Thoracic aorta (tissue), 2 donors: ENCODE data around the gene PCSK4. TPM values are rescaled to one million over a fixed set of nuclear protein-coding genes. Genes with fewer than 3 reads are reported as not detected.

Experiments
- ATAC-seq: fragments of 150-250 bp; one replicate; pipeline ENCODE4 v1.8.0; 2017; ENCODE audit warnings: low read depth; ENCODE audit not compliant: insufficient number of reproducible peaks, low FRiP score
- DNase-seq: peaks from one replicate; pipeline ENCODE4 v3.0.0-alpha.2; 2020; ENCODE audit warnings: low spot score
- H3K27ac ChIP-seq, 2 donors: fragments of 200-600 bp; sonication (generic); 1 replicate in 1 of 2; 2 replicates in 1 of 2; pipeline ENCODE4 v1.5.1; 2016; ENCODE audit warnings: mild to moderate bottlenecking in 2 of 2, moderate library complexity in 2 of 2
- H3K27me3 ChIP-seq: fragments of 200-600 bp; sonication (generic); replicated peaks from 2 replicates; pipeline ENCODE4 v1.6.0; 2016; ENCODE audit warnings: mild to moderate bottlenecking; ENCODE audit not compliant: insufficient read depth
- H3K36me3 ChIP-seq: fragments of 200-600 bp; sonication (generic); one replicate; pipeline ENCODE4 v1.5.1; 2016
- H3K4me1 ChIP-seq, 2 donors: fragments of 200-600 bp; sonication (generic); 1 replicate in 1 of 2; 2 replicates in 1 of 2; pipeline versions ENCODE4 v1.5.1 to v1.6.0; 2016; ENCODE audit warnings: low read depth in 2 of 2, mild to moderate bottlenecking in 1 of 2; ENCODE audit not compliant: control insufficient read depth in 1 of 2
- H3K4me3 ChIP-seq: fragments of 200-600 bp; sonication (generic); 2 replicates; pipeline ENCODE4 v1.5.1; 2016; ENCODE audit warnings: mild to moderate bottlenecking
- H3K9me3 ChIP-seq: fragments of 200-600 bp; sonication (generic); 2 replicates; pipeline ENCODE4 v1.5.1; 2016
- CTCF ChIP-seq: fragments of 200-600 bp; sonication (generic); IDR thresholded peaks from one replicate; pipeline ENCODE4 v1.5.1; 2019; ENCODE audit warnings: antibody characterized with exemption
- total RNA-seq, 2 donors: library from RNA; depleted of rRNA; stranded (reverse); fragments of >200 nt; gene quantifications; one replicate each; pipeline versions ENCODE4 v1.1.0 to v1.2.3, GENCODE V29; 2016

Gene PCSK4
- total RNA-seq, 2 donors from 2014 or later = 0.56 to 0.68 TPM

GRCh38 chr19:1452802-1453524 is 37.2 kb downstream of the PCSK4 start:
- no peaks in the 10 kb centered on the region for H3K36me3 ChIP-seq
- H3K27me3 ChIP-seq = peaks cover 17% of the 10 kb centered on the region
- no peak overlapping the region for H3K27ac ChIP-seq
- H3K9me3 ChIP-seq = no peaks in the 10 kb centered on the region
- no peak for TF ChIP-seq CTCF
- no peak for DNase-seq
- no peak for ATAC-seq
- H3K4me1 ChIP-seq = peaks cover 10 to 36% of the 10 kb centered on the region in 2 donors
- no peak overlapping the region for H3K4me3 ChIP-seq

GRCh38 chr19:1451916-1452801 is 38.0 kb downstream of the PCSK4 start:
- DNase-seq (no peak), ATAC-seq (no peak)
- Histone ChIP-seq H3K4me3 (no peak overlapping the region), H3K4me1 (peaks cover 10 to 36% of the 10 kb centered on the region in 2 donors), H3K9me3 (no peaks in the 10 kb centered on the region), H3K36me3 (no peaks in the 10 kb centered on the region), H3K27me3 (peaks cover 17% of the 10 kb centered on the region), H3K27ac (no peak overlapping the region)
- no peak for TF ChIP-seq CTCF

GRCh38 chr19:1450735-1451731 is 39.1 kb downstream of the PCSK4 start:
- Histone ChIP-seq H3K9me3 (no peaks in the 10 kb centered on the region), H3K27me3 (peaks cover 17% of the 10 kb centered on the region), H3K4me1 (peaks cover 14 to 37% of the 10 kb centered on the region in 2 donors), H3K27ac (no peak overlapping the region), H3K4me3 (no peak overlapping the region), H3K36me3 (no peaks in the 10 kb centered on the region)
- no peak for TF ChIP-seq CTCF
- DNase-seq (no peak), ATAC-seq (no peak)

GRCh38 chr19:1449467-1450442 is 40.4 kb downstream of the PCSK4 start, which contains the start of gene APC2:
Gene APC2, plus strand, starts transcription at chr19:1450121. Its CDS starts 2,881 bp downstream, at chr19:1453002.
- no peak within 1 kb of the TSS for H3K4me3 ChIP-seq
- no peak for ATAC-seq
- TF ChIP-seq CTCF = no peak
- peaks cover 20 to 40% of the 10 kb centered on the region in 2 donors for H3K4me1 ChIP-seq
- no peaks in the 10 kb centered on the region for H3K9me3 ChIP-seq
- peaks cover 17% of the 10 kb centered on the region for H3K27me3 ChIP-seq
- DNase-seq = no peak
- H3K27ac ChIP-seq = no peak within 1 kb of the TSS
- no peaks in the 10 kb centered on the region for H3K36me3 ChIP-seq
